ENCODE measurements around the gene NBPF3.
"Not testable (repeated sequence)": the region's sequence is repeated elsewhere in the genome, so short reads cannot be mapped to it uniquely, and the experiment has no call there.

NBPF3 gene

DNA sequence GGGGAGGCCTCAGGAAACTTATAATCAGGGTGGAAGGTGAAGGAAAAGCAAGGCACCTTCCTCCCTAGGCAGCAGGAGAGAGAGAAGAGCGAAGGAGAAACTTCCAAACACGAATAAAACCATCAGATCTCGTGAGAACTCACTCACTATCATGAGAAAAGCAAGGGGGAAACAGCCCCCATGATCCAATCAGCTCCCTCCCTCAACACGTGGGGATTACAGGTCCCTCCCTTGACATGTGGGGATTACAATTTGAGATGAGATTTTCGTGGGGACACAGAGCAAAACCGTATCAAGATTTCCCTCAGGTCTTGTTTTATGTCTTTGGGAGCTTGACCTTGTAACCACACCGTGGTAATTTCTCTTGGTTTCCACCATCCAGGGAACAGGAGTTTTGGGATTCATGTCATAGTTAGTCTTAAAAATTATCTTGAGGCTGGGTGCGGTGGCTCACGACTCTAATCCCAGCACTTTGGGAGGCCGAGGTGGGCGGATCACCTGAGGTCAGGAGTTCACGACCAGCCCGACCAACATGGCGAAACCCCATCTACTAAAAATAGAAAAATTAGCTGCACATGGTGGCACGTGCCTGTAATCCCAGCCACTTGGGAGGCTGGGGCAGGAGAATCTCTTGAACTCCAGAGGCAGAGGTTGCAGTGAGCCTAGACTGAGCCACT lies 47.2 kb upstream of the NBPF3 start:
- ATAC-seq: no peak
- no peak for TF ChIP-seq CSDC2 (CRISPR knock-in tag; IDR thresholded peaks at IDR 0.05)
- no peak for TF ChIP-seq SNAI2 (CRISPR knock-in tag; IDR thresholded peaks at IDR 0.05)
- TF ChIP-seq, protein P1, sequence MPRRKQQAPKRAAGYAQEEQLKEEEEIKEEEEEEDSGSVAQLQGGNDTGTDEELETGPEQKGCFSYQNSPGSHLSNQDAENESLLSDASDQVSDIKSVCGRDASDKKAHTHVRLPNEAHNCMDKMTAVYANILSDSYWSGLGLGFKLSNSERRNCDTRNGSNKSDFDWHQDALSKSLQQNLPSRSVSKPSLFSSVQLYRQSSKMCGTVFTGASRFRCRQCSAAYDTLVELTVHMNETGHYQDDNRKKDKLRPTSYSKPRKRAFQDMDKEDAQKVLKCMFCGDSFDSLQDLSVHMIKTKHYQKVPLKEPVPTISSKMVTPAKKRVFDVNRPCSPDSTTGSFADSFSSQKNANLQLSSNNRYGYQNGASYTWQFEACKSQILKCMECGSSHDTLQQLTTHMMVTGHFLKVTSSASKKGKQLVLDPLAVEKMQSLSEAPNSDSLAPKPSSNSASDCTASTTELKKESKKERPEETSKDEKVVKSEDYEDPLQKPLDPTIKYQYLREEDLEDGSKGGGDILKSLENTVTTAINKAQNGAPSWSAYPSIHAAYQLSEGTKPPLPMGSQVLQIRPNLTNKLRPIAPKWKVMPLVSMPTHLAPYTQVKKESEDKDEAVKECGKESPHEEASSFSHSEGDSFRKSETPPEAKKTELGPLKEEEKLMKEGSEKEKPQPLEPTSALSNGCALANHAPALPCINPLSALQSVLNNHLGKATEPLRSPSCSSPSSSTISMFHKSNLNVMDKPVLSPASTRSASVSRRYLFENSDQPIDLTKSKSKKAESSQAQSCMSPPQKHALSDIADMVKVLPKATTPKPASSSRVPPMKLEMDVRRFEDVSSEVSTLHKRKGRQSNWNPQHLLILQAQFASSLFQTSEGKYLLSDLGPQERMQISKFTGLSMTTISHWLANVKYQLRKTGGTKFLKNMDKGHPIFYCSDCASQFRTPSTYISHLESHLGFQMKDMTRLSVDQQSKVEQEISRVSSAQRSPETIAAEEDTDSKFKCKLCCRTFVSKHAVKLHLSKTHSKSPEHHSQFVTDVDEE (CRISPR knock-in tag; IDR thresholded peaks at IDR 0.05): no peak
- TF ChIP-seq ZNF565 (CRISPR knock-in tag; conservative IDR thresholded peaks at IDR 0.05; ENCODE audit: low read depth): no peak
- TF ChIP-seq ARNTL (CRISPR knock-in tag; IDR thresholded peaks at IDR 0.05; ENCODE audit: borderline replicate concordance, low read depth): no peak
- TF ChIP-seq GLIS3 (CRISPR knock-in tag; IDR thresholded peaks at IDR 0.05): no peak
- TF ChIP-seq ZFP3 (CRISPR knock-in tag; IDR thresholded peaks at IDR 0.05): no peak
- no peak for TF ChIP-seq ZNF70 (CRISPR knock-in tag; IDR thresholded peaks at IDR 0.05)
- TF ChIP-seq RARB (CRISPR knock-in tag; IDR thresholded peaks at IDR 0.05): no peak
- TF ChIP-seq TOX (CRISPR knock-in tag; IDR thresholded peaks at IDR 0.05; ENCODE audit: borderline replicate concordance): no peak
- TF ChIP-seq ESRRG (CRISPR knock-in tag; IDR thresholded peaks at IDR 0.05): no peak
- no peak for TF ChIP-seq ZC3H10 (CRISPR knock-in tag; IDR thresholded peaks at IDR 0.05)
- TF ChIP-seq OSR1 (CRISPR knock-in tag; IDR thresholded peaks at IDR 0.05): no peak
- no peak for TF ChIP-seq BACH2 (CRISPR knock-in tag; IDR thresholded peaks at IDR 0.05; ENCODE audit: borderline replicate concordance)
- TF ChIP-seq ISL1 (CRISPR knock-in tag; IDR thresholded peaks at IDR 0.05): no peak

- TF ChIP-seq ISL1 (CRISPR knock-in tag; IDR thresholded peaks at IDR 0.05): no peak
- no peak for TF ChIP-seq OSR1 (CRISPR knock-in tag; IDR thresholded peaks at IDR 0.05)
- no peak for TF ChIP-seq TCF4 (CRISPR knock-in tag; IDR thresholded peaks at IDR 0.05; ENCODE audit: borderline replicate concordance)
- TF ChIP-seq ZFP30 (CRISPR knock-in tag; IDR thresholded peaks at IDR 0.05): no peak
- TF ChIP-seq ZC3H10 (CRISPR knock-in tag; IDR thresholded peaks at IDR 0.05): no peak
- TF ChIP-seq ARNTL (CRISPR knock-in tag; IDR thresholded peaks at IDR 0.05; ENCODE audit: borderline replicate concordance, low read depth): no peak
- ATAC-seq: no peak
These were observed 43.4 kb upstream of the NBPF3 start for GRCh38 chr1:21396516-21396915.

- ATAC-seq: no peak
- TF ChIP-seq TCF4 (CRISPR knock-in tag; IDR thresholded peaks at IDR 0.05; ENCODE audit: borderline replicate concordance) (no peak), CSRNP3 (CRISPR knock-in tag; IDR thresholded peaks at IDR 0.05) (no peak), ARNTL (CRISPR knock-in tag; IDR thresholded peaks at IDR 0.05; ENCODE audit: borderline replicate concordance, low read depth) (no peak), OSR1 (CRISPR knock-in tag; IDR thresholded peaks at IDR 0.05) (no peak)
These were observed 42.1 kb upstream of the NBPF3 start for GRCh38 chr1:21397813-21398188.

DNA sequence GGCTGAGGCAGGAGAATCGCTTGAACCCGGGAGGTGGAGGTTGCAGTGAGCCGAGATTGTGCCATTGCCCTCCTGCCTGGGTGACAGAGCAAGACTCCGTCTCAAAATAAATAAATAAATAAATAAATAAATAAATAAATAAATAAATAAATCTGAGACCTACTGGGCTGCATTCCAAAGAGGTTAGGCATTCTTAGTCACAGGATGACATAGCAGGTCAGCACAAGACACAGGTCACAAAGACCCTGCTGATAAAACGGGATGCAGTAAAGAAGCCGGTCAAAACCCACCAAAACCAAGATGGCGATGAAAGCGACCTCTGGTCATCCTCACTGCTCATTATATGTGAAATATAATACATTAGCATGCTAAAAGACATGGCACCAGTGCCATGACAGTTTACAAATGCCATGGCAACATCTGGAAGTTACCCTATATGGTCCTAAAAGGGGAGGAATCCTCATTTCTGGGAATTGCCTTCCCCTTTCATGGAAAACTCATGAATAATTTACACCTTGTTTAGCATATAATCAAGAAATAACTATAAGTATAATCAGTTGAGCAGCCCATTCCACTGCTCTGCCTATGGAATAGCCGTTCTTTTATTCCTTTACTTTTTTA lies 38.1 kb upstream of the NBPF3 start:
- ATAC-seq: not testable (repeated sequence)

GRCh38 chr1:21406659-21407058 lies 33.3 kb upstream of the NBPF3 start:
- ATAC-seq: no peak
- no peak for TF ChIP-seq TOX (CRISPR knock-in tag; IDR thresholded peaks at IDR 0.05; ENCODE audit: borderline replicate concordance)
- TF ChIP-seq ISL1 (CRISPR knock-in tag; IDR thresholded peaks at IDR 0.05): no peak
- no peak for TF ChIP-seq ZFP30 (CRISPR knock-in tag; IDR thresholded peaks at IDR 0.05)
- TF ChIP-seq ZNF8 (CRISPR knock-in tag; IDR thresholded peaks at IDR 0.05): no peak
- no peak for TF ChIP-seq OSR1 (CRISPR knock-in tag; IDR thresholded peaks at IDR 0.05)
- TF ChIP-seq ZNF565 (CRISPR knock-in tag; conservative IDR thresholded peaks at IDR 0.05; ENCODE audit: low read depth): no peak
- no peak for TF ChIP-seq ESRRG (CRISPR knock-in tag; IDR thresholded peaks at IDR 0.05)
- no peak for TF ChIP-seq ZC3H10 (CRISPR knock-in tag; IDR thresholded peaks at IDR 0.05)
- TF ChIP-seq, protein P2, sequence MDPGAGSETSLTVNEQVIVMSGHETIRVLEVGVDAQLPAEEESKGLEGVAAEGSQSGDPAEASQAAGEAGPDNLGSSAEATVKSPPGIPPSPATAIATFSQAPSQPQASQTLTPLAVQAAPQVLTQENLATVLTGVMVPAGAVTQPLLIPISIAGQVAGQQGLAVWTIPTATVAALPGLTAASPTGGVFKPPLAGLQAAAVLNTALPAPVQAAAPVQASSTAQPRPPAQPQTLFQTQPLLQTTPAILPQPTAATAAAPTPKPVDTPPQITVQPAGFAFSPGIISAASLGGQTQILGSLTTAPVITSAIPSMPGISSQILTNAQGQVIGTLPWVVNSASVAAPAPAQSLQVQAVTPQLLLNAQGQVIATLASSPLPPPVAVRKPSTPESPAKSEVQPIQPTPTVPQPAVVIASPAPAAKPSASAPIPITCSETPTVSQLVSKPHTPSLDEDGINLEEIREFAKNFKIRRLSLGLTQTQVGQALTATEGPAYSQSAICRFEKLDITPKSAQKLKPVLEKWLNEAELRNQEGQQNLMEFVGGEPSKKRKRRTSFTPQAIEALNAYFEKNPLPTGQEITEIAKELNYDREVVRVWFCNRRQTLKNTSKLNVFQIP (CRISPR knock-in tag; IDR thresholded peaks at IDR 0.05; ENCODE audit: borderline replicate concordance, low read depth): no peak
- TF ChIP-seq, protein P3, sequence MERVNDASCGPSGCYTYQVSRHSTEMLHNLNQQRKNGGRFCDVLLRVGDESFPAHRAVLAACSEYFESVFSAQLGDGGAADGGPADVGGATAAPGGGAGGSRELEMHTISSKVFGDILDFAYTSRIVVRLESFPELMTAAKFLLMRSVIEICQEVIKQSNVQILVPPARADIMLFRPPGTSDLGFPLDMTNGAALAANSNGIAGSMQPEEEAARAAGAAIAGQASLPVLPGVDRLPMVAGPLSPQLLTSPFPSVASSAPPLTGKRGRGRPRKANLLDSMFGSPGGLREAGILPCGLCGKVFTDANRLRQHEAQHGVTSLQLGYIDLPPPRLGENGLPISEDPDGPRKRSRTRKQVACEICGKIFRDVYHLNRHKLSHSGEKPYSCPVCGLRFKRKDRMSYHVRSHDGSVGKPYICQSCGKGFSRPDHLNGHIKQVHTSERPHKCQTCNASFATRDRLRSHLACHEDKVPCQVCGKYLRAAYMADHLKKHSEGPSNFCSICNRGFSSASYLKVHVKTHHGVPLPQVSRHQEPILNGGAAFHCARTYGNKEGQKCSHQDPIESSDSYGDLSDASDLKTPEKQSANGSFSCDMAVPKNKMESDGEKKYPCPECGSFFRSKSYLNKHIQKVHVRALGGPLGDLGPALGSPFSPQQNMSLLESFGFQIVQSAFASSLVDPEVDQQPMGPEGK (CRISPR knock-in tag; IDR thresholded peaks at IDR 0.05; ENCODE audit: borderline replicate concordance): no peak
- TF ChIP-seq CSDC2 (CRISPR knock-in tag; IDR thresholded peaks at IDR 0.05): no peak
- TF ChIP-seq RARB (CRISPR knock-in tag; IDR thresholded peaks at IDR 0.05): no peak
- TF ChIP-seq, protein P1 (CRISPR knock-in tag; IDR thresholded peaks at IDR 0.05): no peak
- no peak for TF ChIP-seq PPARA (CRISPR knock-in tag; IDR thresholded peaks at IDR 0.05; ENCODE audit: borderline replicate concordance)
